ENCODE results near the gene IGSF22.
"Not testable (repeated sequence)": the region's sequence is repeated elsewhere in the genome, so short reads cannot be mapped to it uniquely, and the experiment has no call there.

Gene IGSF22

GRCh38 chr11:18701614-18702216 is 24.3 kb downstream of the IGSF22 start:
- H3K4me1 Mint-ChIP-seq (ENCODE audit: low read depth in 2 of 2), result peaks cover 26 to 27% of the 10 kb centered on the region in 2 donors
- H3K4me3 Mint-ChIP-seq, result no peak overlapping the region
- H3K36me3 Mint-ChIP-seq (ENCODE audit: insufficient read depth), result peaks cover 19% of the 10 kb centered on the region
- DNase-seq (no peak), ATAC-seq (replicated peaks) (no peak)
- H3K27ac Mint-ChIP-seq, result peak overlapping the region in 1 of 2 donors; percentile 11
- no peaks in the 10 kb centered on the region for H3K9me3 Mint-ChIP-seq
- peaks cover 5 to 6% of the 10 kb centered on the region in 2 donors for H3K27me3 Mint-ChIP-seq

- ATAC-seq (replicated peaks), result no peak
- no peaks in the 10 kb centered on the region for H3K27me3 Mint-ChIP-seq
- peak overlapping the region; percentile 11 to 86 for H3K27ac Mint-ChIP-seq
- H3K9me3 Mint-ChIP-seq, result no peaks in the 10 kb centered on the region
- DNase-seq, result no peak
- H3K4me3 Mint-ChIP-seq, result no peak overlapping the region
- H3K36me3 Mint-ChIP-seq (ENCODE audit: insufficient read depth), result peaks cover 15% of the 10 kb centered on the region
- H3K4me1 Mint-ChIP-seq (ENCODE audit: low read depth in 2 of 2), result peaks cover 21 to 22% of the 10 kb centered on the region in 2 donors
Measured at GRCh38 chr11:18700872-18701271, 25.1 kb downstream of the IGSF22 start.

DNA sequence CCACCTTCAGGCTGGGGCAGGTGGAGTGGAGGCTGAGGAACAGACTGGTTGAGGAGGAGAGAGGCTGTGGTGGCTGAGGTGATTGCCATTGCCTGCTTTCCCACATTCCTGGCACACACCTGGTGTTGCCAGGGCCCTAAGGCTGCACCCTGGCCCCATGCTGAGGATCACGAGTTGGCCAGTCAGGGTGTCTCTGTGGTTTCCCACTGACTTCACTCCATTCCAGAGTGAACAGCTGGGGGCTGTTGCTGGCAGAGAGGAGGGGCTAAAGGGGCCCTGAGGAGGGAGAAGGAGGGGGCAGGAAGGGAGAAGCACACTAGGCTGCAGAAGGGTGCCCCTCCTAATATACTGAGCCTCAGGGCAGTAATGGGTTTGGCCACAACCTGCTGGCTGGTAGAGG is 25.6 kb downstream of the IGSF22 start:
- ATAC-seq (replicated peaks) (no peak), DNase-seq (no peak)
- H3K27ac Mint-ChIP-seq, result peak overlapping the region; percentile 84 to 86

DNA sequence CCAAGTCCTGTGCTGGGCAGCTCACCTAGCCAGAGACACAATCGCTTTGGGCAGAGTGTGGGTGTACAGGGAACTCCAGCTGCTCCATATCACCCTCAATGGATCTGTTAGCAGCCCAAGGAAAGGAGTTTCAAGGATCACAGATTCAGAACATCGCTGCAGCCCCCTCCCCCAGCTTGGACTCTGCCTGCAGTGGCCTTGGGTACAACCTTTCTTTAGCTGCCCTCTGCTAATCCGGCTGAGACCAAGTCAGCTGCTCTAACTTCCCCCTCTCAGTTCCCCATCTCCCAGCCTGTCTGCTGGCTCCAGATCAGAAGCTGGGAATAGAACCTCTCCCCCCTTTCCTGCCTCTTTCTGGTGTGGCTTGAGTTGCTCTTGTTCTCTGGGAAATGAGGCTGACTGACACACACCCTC is 26.1 kb downstream of the IGSF22 start:
- H3K4me3 Mint-ChIP-seq, result peak overlapping the region; percentile 80 to 84
- ATAC-seq (replicated peaks) (no peak), DNase-seq (no peak)
- H3K27ac Mint-ChIP-seq, result peak overlapping the region; percentile 84 to 86
- no peaks in the 10 kb centered on the region for H3K9me3 Mint-ChIP-seq
- H3K36me3 Mint-ChIP-seq (ENCODE audit: insufficient read depth), result peaks cover 15% of the 10 kb centered on the region
- H3K4me1 Mint-ChIP-seq (ENCODE audit: low read depth in 2 of 2), result peaks cover 14 to 17% of the 10 kb centered on the region in 2 donors
- no peaks in the 10 kb centered on the region for H3K27me3 Mint-ChIP-seq

More for the DNA sequence above, 25.6 kb downstream of the IGSF22 start:
- H3K9me3 Mint-ChIP-seq, result no peaks in the 10 kb centered on the region
- H3K36me3 Mint-ChIP-seq (ENCODE audit: insufficient read depth), result peaks cover 15% of the 10 kb centered on the region
- peaks cover 16 to 21% of the 10 kb centered on the region in 2 donors for H3K4me1 Mint-ChIP-seq (ENCODE audit: low read depth in 2 of 2)
- H3K4me3 Mint-ChIP-seq, result peak overlapping the region; percentile 80 to 84
- H3K27me3 Mint-ChIP-seq, result no peaks in the 10 kb centered on the region

DNA sequence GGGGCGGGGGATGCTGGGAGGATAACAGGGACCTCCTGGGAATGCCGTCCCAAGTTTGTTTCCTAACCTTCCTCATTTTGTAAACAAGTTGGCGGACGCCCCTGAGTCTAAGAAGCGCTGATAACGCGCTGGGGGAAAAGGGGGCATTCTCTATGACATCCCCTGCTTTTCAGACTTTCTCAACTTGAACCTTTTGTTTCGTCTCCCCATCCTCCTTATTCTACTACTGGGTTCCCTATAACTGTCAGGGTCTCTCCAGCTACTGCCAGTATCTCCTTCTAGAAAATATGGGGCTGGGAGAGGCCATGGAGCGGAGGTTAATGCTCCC is 26.8 kb downstream of the IGSF22 start:
- Mint-ChIP-seq H3K36me3 (ENCODE audit: insufficient read depth) (peaks cover 15% of the 10 kb centered on the region), H3K4me3 (peak overlapping the region; percentile 80 to 84), H3K4me1 (ENCODE audit: low read depth in 2 of 2) (peaks cover 14 to 17% of the 10 kb centered on the region in 2 donors), H3K27me3 (no peaks in the 10 kb centered on the region), H3K27ac (peak overlapping the region; percentile 84 to 86), H3K9me3 (no peaks in the 10 kb centered on the region)
- no peak for DNase-seq
- ATAC-seq (replicated peaks), result no peak

- DNase-seq (peak; percentile 85 to 89 (median 87)), ATAC-seq (replicated peaks) (peak; percentile 96)
- Mint-ChIP-seq H3K27ac (peak within 1 kb of the TSS; percentile 84 to 86), H3K36me3 (ENCODE audit: insufficient read depth) (peaks cover 15% of the 10 kb centered on the region), H3K4me1 (ENCODE audit: low read depth in 2 of 2) (peaks cover 14 to 17% of the 10 kb centered on the region in 2 donors), H3K9me3 (no peaks in the 10 kb centered on the region), H3K27me3 (no peaks in the 10 kb centered on the region), H3K4me3 (peak within 1 kb of the TSS; percentile 80 to 84)
Measured at GRCh38 chr11:18698341-18699268, 27.4 kb downstream of the IGSF22 start, which contains the start of gene TMEM86A. Gene TMEM86A, plus strand, starts transcription at chr11:18698779. Its CDS starts 108 bp downstream, at chr11:18698887.

DNA sequence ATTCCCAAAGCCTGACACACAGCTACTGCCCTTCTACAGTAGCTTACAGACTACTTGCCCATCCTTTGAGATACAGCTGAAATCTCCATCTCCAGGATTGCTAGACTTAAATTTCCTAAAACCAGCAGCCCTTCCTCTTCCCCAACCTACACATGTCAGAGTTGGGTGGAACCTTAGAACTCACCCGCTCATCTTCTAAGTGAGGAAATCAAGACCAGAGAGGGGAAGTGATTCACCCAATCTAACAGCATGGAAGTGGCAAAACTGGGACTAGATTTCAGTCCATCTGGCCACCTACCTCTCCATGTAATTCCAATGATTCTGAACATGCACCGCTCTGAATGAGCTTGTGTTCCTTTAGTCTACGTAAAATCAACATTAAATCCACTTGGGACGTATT is 28.4 kb downstream of the IGSF22 start:
- Mint-ChIP-seq H3K4me3 (peak overlapping the region; percentile 80 to 84), H3K36me3 (ENCODE audit: insufficient read depth) (peaks cover 15% of the 10 kb centered on the region), H3K27me3 (no peaks in the 10 kb centered on the region), H3K9me3 (no peaks in the 10 kb centered on the region), H3K27ac (peak overlapping the region; percentile 64 to 83), H3K4me1 (ENCODE audit: low read depth in 2 of 2) (peaks cover 14 to 17% of the 10 kb centered on the region in 2 donors)
- no peak for ATAC-seq (replicated peaks)
- no peak for DNase-seq

GRCh38 chr11:18696638-18697225 is 29.3 kb downstream of the IGSF22 start:
- Mint-ChIP-seq H3K27ac (no peak overlapping the region), H3K9me3 (no peaks in the 10 kb centered on the region), H3K36me3 (ENCODE audit: insufficient read depth) (peaks cover 15% of the 10 kb centered on the region), H3K4me3 (no peak overlapping the region), H3K27me3 (no peaks in the 10 kb centered on the region), H3K4me1 (ENCODE audit: low read depth in 2 of 2) (peaks cover 14 to 17% of the 10 kb centered on the region in 2 donors)
- DNase-seq, result no peak
- no peak for ATAC-seq (replicated peaks)

GRCh38 chr11:18692941-18693760 is 32.8 kb downstream of the IGSF22 start:
- Mint-ChIP-seq H3K27ac (no peak overlapping the region), H3K9me3 (no peaks in the 10 kb centered on the region), H3K27me3 (no peaks in the 10 kb centered on the region), H3K4me1 (ENCODE audit: low read depth in 2 of 2) (peaks cover 4 to 5% of the 10 kb centered on the region in 2 donors), H3K4me3 (no peak overlapping the region), H3K36me3 (ENCODE audit: insufficient read depth) (peaks cover under 1% of the 10 kb centered on the region)
- DNase-seq, result no peak
- no peak for ATAC-seq (replicated peaks)

DNA sequence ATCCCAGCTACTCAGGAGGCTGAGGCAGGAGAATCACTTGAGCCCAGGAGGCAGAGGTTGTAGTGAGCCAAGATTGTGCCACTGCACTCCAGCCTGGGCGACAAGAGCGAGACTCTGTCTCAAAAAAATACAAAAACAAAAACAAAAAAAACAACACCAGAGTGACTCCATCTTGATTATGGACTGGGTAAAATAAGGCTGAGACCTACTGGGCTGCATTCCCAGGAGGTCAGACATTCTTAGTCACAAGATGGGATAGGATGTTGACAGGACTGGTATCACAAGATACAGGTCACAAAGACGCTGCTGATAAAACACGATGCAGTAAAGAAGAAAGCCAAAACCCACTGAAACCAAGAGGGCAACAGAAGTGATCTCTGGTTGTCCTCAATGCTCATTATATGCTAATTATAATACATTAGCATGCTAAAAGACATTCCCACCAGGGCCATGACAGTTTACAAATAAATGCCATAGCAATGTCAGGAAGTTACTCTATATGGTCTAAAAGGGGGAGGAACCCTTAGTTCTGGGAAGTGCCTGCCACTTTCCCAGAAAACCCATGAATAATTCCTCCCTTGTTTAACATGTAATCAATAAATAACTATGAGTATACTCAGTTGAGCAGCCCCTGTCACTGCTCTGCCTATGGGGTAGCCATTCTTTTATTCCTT is 34.4 kb downstream of the IGSF22 start:
- not testable (repeated sequence) for H3K36me3 Mint-ChIP-seq (ENCODE audit: insufficient read depth); DNase-seq; H3K4me3 Mint-ChIP-seq; H3K27me3 Mint-ChIP-seq; H3K27ac Mint-ChIP-seq; ATAC-seq (replicated peaks); H3K9me3 Mint-ChIP-seq; H3K4me1 Mint-ChIP-seq (ENCODE audit: low read depth in 2 of 2)

- Mint-ChIP-seq H3K27me3 (peaks cover 0 to 6% of the 10 kb centered on the region in 2 donors), H3K27ac (no peak overlapping the region), H3K4me1 (ENCODE audit: low read depth in 2 of 2) (no peaks in the 10 kb centered on the region), H3K9me3 (no peaks in the 10 kb centered on the region), H3K36me3 (ENCODE audit: insufficient read depth) (no peaks in the 10 kb centered on the region), H3K4me3 (no peak overlapping the region)
- DNase-seq, result no peak
- no peak for ATAC-seq (replicated peaks)
Measured at GRCh38 chr11:18684267-18684666, 41.7 kb downstream of the IGSF22 start.

- no peak overlapping the region for H3K27ac Mint-ChIP-seq
- DNase-seq, result no peak
- H3K36me3 Mint-ChIP-seq (ENCODE audit: insufficient read depth), result no peaks in the 10 kb centered on the region
- no peaks in the 10 kb centered on the region for H3K9me3 Mint-ChIP-seq
- H3K4me1 Mint-ChIP-seq (ENCODE audit: low read depth in 2 of 2), result no peaks in the 10 kb centered on the region
- H3K27me3 Mint-ChIP-seq, result peaks cover 0 to 6% of the 10 kb centered on the region in 2 donors
- ATAC-seq (replicated peaks), result no peak
- H3K4me3 Mint-ChIP-seq, result no peak overlapping the region
Measured at GRCh38 chr11:18682466-18682865, 43.5 kb downstream of the IGSF22 start.

All from effector memory CD8-positive, alpha-beta T cell (primary cell).